Ovary (tissue), 9 donors: ENCODE data around the gene ZNF441. TPM values are rescaled to one million over a fixed set of nuclear protein-coding genes. Genes with fewer than 3 reads are reported as not detected.

ENCODE experiments used
- DNase-seq, 5 donors: peaks; one replicate each; pipeline ENCODE4 v3.0.0-alpha.2; 2019 to 2020
- H3K27ac ChIP-seq, 2 donors: fragments of 200-600 bp; one replicate each; pipeline versions ENCODE4 v1.5.1 to v1.8.0; 2019 to 2022
- H3K27me3 ChIP-seq: fragments of 200-600 bp; one replicate; pipeline ENCODE4 v1.8.0; 2022
- H3K36me3 ChIP-seq: fragments of 200-600 bp; sonication (generic); one replicate; pipeline ENCODE4 v1.5.1; 2019
- H3K4me1 ChIP-seq: one replicate; pipeline ENCODE4 v1.8.1; 2013; ENCODE audit warnings: mild to moderate bottlenecking, moderate library complexity; ENCODE audit not compliant: insufficient read depth
- H3K4me3 ChIP-seq: fragments of 200-600 bp; sonication (generic); one replicate; pipeline ENCODE4 v1.5.1; 2017
- H3K9me3 ChIP-seq, 2 donors: fragments of 200-600 bp in 1 of 2; sonication (generic) in 1 of 2; one replicate each; pipeline versions ENCODE4 v1.5.1 to v1.8.1; 2013 to 2019; ENCODE audit warnings: mild to moderate bottlenecking in 1 of 2, moderate library complexity in 1 of 2
- CTCF ChIP-seq, 3 donors: fragments of 450-650 bp in 2 of 3; fragments of 200-600 bp in 1 of 3; IDR thresholded peaks; one replicate each; pipeline versions ENCODE4 v1.5.1 to v1.8.0; 2016 to 2022; ENCODE audit warnings: antibody characterized with exemption in 3 of 3, mild to moderate bottlenecking in 1 of 3
- EP300 ChIP-seq: sonication (generic); formaldehyde crosslinking; IDR thresholded peaks from one replicate; pipeline ENCODE4 v1.6.1; 2017; ENCODE audit warnings: antibody characterized with exemption
- POLR2A ChIP-seq: fragments of 450-650 bp; IDR thresholded peaks from one replicate; pipeline ENCODE4 v1.6.1; 2017; ENCODE audit warnings: antibody characterized with exemption, mild to moderate bottlenecking, moderate library complexity
- WGBS, 3 donors: extraction: QIAGEN DNeasy Blood & Tissue Kit in 1 of 3; methylation state at CpG; one replicate each; pipeline versions ENCODE4 v1.1.5 to v1.1.7; 2013 to 2017; 5-methylcytosine and 5-hydroxymethylcytosine counted together
- intact Hi-C, 4 donors: fragments of 100-400 bp; cut with DNase I; formaldehyde crosslinking; loops; one replicate each; pipeline versions ENCODE4 v1.11.0 to v1.15.1; 2022 to 2023
- polyA plus RNA-seq, 2 donors: library from polyadenylated mRNA; stranded (reverse); fragments of 200-250 nt in 1 of 2; fragments of 350-450 nt in 1 of 2; fragmentation: Illumina TruSeq in 1 of 2; extraction: RNeasy Lipid Tissue Mini Kit (QIAGEN cat#74804) in 1 of 2; gene quantifications; one replicate each; pipeline ENCODE4 v1.2.3, GENCODE V29; 2013 to 2014
- total RNA-seq, 7 donors: library from RNA; depleted of rRNA in 2 of 7; stranded (reverse); fragments of >200 nt in 2 of 7; fragmentation: NEBNext Ultra II Directional in 3 of 7; extraction: Animal tissue kit (Norgen Biotek cat#: 25700) in 3 of 7; gene quantifications; one replicate each; pipeline versions ENCODE4 v1.1.0 to v1.2.4, GENCODE V29; 2016 to 2023
- donor health status: DM: no; HTN: no; CAD: no; lungs with moderate emphysema.
- donor health status: DM: no; HTN: no; CAD: no.
- donor health status: Bipolar disorder and iron deficiency.
- donor health status: DM: yes; HTN: yes; CAD: no.
- donor health status: DM: no; HTN: no; CAD: no.
- donor health status: DM: yes; HTN: yes; CAD: no.

The ZNF441 gene
- total and polyA plus RNA-seq, 9 donors: 6.5 to 26.7 (median 14.0) TPM

GRCh38 chr19:11832253-11832912 lies 65.6 kb downstream of the ZNF441 start:
- H3K4me1 ChIP-seq: no peaks in the 10 kb centered on the region
- TF ChIP-seq CTCF (IDR thresholded peaks at IDR 0.05) (no peak), POLR2A (no peak), EP300 (no peak)
- H3K27me3 ChIP-seq: no peaks in the 10 kb centered on the region
- intact Hi-C loops: no loop called here
- no peak overlapping the region for H3K4me3 ChIP-seq
- peaks cover 3% of the 10 kb centered on the region for H3K36me3 ChIP-seq
- H3K27ac ChIP-seq: no peak overlapping the region
- H3K9me3 ChIP-seq: peaks cover 4 to 18% of the 10 kb centered on the region in 2 donors
- no peak for DNase-seq
- WGBS, 3 donors: 96 to 99% (median 97%) methylated on average over 8 of the region's 8 CpGs

- no peaks in the 10 kb centered on the region for H3K4me1 ChIP-seq
- TF ChIP-seq CTCF (IDR thresholded peaks at IDR 0.05): no peak
- no peak for TF ChIP-seq EP300
- no peaks in the 10 kb centered on the region for H3K27me3 ChIP-seq
- no peak overlapping the region for H3K27ac ChIP-seq
- H3K36me3 ChIP-seq: peaks cover 3% of the 10 kb centered on the region
- intact Hi-C loops: no loop called here
- no peak overlapping the region for H3K4me3 ChIP-seq
- H3K9me3 ChIP-seq: peaks cover 4 to 18% of the 10 kb centered on the region in 2 donors
- WGBS, 3 donors: 96 to 98% (median 97%) methylated on average over 2 of the region's 2 CpGs
- DNase-seq: no peak
Measured at GRCh38 chr19:11833541-11833940, 66.7 kb downstream of the ZNF441 start.

Other genes with a start within 250 kb of the ZNF441 start
- 10 to 100 TPM; 57.0 to 84.8 (median 58.2) TPM for gene ECSIT, start 237.9 kb upstream of the ZNF441 start, total RNA-seq
- 10 to 100 TPM; 16.3 to 73.1 TPM for gene ECSIT, start 237.9 kb upstream of the ZNF441 start, polyA plus RNA-seq
- gene CNN1, start 228.1 kb upstream of the ZNF441 start, total RNA-seq: 100 to 1,000 TPM in 1 of 7 donors, 10 to 100 TPM in 6; 13.9 to 485 (median 59.2) TPM
- gene CNN1, start 228.1 kb upstream of the ZNF441 start, polyA plus RNA-seq: 100 to 1,000 TPM in 1 of 2 donors, 10 to 100 TPM in 1; 76.5 to 725 TPM
- 10 to 100 TPM; 30.4 to 57.4 (median 49.5) TPM for gene ELOF1, start 207.8 kb upstream of the ZNF441 start, total RNA-seq
- 10 to 100 TPM; 39.4 to 49.1 TPM for gene ELOF1, start 207.8 kb upstream of the ZNF441 start, polyA plus RNA-seq
- 10 to 100 TPM in 6 of 7 donors, 1 to 10 TPM in 1; 7.9 to 54.4 (median 17.1) TPM for gene ACP5, start 189.4 kb upstream of the ZNF441 start, total RNA-seq
- gene ACP5, start 189.4 kb upstream of the ZNF441 start, polyA plus RNA-seq: 10 to 100 TPM; 30.5 to 66.9 TPM
- gene ZNF627, start 169.5 kb upstream of the ZNF441 start, total RNA-seq: 10 to 100 TPM; 16.3 to 31.5 (median 17.9) TPM
- 10 to 100 TPM; 14.4 to 16.1 TPM for gene ZNF627, start 169.5 kb upstream of the ZNF441 start, polyA plus RNA-seq
- gene ZNF823, start 28.1 kb upstream of the ZNF441 start, total RNA-seq: 10 to 100 TPM in 1 of 7 donors, 1 to 10 TPM in 6; 4.9 to 12.1 (median 8.6) TPM
- gene ZNF823, start 28.1 kb upstream of the ZNF441 start, polyA plus RNA-seq: 1 to 10 TPM; 3.8 to 5.9 TPM
- 1 to 10 TPM; 2.2 to 6.5 (median 4.5) TPM for gene ZNF491, start 31.5 kb downstream of the ZNF441 start, total RNA-seq
- 1 to 10 TPM; 2.9 to 3.4 TPM for gene ZNF491, start 31.5 kb downstream of the ZNF441 start, polyA plus RNA-seq
- 10 to 100 TPM in 5 of 7 donors, 1 to 10 TPM in 2; 6.6 to 21.6 (median 12.1) TPM for gene ZNF440, start 47.3 kb downstream of the ZNF441 start, total RNA-seq
- gene ZNF440, start 47.3 kb downstream of the ZNF441 start, polyA plus RNA-seq: 1 to 10 TPM; 3.0 to 5.0 TPM
- gene ZNF439, start 81.7 kb downstream of the ZNF441 start, total RNA-seq: 10 to 100 TPM in 6 of 7 donors, 1 to 10 TPM in 1; 7.1 to 14.6 (median 11.2) TPM
- 1 to 10 TPM; 6.6 to 7.2 TPM for gene ZNF439, start 81.7 kb downstream of the ZNF441 start, polyA plus RNA-seq
- 10 to 100 TPM; 12.6 to 25.5 (median 15.4) TPM for gene ZNF69, start 120.8 kb downstream of the ZNF441 start, total RNA-seq
- 10 to 100 TPM in 1 of 2 donors, 1 to 10 TPM in 1; 7.5 to 10.2 TPM for gene ZNF69, start 120.8 kb downstream of the ZNF441 start, polyA plus RNA-seq
- gene ZNF700, start 158.1 kb downstream of the ZNF441 start, total RNA-seq: 10 to 100 TPM in 6 of 7 donors, 1 to 10 TPM in 1; 8.6 to 22.3 (median 14.0) TPM
- 1 to 10 TPM; 6.7 to 7.6 TPM for gene ZNF700, start 158.1 kb downstream of the ZNF441 start, polyA plus RNA-seq
- 10 to 100 TPM in 1 of 7 donors, 1 to 10 TPM in 6; 4.1 to 18.8 (median 8.3) TPM for gene ZNF763, start 198.0 kb downstream of the ZNF441 start, total RNA-seq
- gene ZNF763, start 198.0 kb downstream of the ZNF441 start, polyA plus RNA-seq: 1 to 10 TPM; 4.3 to 7.0 TPM